HG03354 (cell line): ENCODE measurements around the gene SSTR1.

ENCODE experiments used
- ATAC-seq: cut with Tn5 transposase; IDR thresholded peaks from one replicate; pipeline ENCODE4 v1.9.1; 2021; ENCODE audit warnings: mild to moderate bottlenecking; ENCODE audit not compliant: unreplicated experiment, poor library complexity, severe bottlenecking

Gene SSTR1

GRCh38 chr14:38201137-38201828 lies 6.4 kb upstream of the SSTR1 start:
- ATAC-seq = no peak

GRCh38 chr14:38202444-38203191 lies 5.1 kb upstream of the SSTR1 start:
- no peak for ATAC-seq

- ATAC-seq = no peak
Measured at GRCh38 chr14:38203929-38204718, 3.6 kb upstream of the SSTR1 start.

- ATAC-seq = no peak
Measured at GRCh38 chr14:38204719-38205115, 3.0 kb upstream of the SSTR1 start.

GRCh38 chr14:38205119-38205813 lies 2.4 kb upstream of the SSTR1 start:
- ATAC-seq = no peak

DNA sequence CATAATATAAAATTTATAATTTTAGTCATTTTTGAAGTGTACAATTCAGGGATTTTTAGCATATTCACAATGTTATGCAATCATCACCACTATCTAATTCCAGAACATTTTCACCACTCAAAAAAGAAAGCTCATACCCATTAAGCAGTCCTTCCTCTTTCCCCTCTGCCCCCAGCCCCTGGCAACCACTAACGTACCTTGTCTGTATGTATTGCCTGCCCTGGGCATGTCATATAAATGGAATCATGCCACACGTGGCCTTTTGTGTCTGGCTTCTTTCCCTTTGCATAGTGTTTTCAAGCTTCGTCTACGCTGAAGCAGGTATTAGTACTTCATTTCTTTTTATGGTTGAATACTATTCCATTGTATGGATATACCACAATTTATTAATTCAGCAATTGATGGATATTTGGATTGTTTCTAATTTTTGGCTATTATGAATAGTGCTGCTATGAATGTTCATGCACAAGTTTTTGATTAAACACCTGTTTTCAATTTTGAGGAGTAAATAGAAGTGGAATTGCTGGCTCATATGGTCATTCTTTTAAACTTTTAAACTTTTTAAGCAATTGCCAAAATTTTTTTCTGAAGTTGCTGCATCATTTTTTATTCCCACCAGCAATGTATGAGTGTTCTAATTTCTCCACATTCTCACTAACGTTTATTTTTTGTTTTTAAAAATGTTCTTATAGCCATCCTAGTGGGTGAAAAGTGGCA lies 1.6 kb upstream of the SSTR1 start:
- no peak for ATAC-seq

GRCh38 chr14:38206689-38207376 lies 871 bp upstream of the SSTR1 start:
- ATAC-seq = no peak

DNA sequence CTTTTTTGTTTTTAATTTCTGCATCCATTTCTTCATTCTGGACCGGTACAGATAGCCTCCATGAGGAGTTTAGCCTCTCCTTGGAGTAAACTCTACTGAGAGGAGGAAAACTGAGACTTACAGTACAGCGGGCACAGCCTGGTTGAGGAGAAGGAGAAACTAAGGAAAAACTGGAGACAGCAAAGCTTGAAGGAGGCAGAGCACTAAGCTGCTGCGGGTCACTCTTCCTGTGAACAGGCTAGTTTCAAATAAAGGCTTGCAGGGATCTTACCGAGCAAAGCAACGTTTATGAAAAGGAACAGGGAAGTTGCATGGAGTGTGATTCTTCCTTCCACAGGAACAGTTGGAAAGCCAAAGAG lies 348 bp upstream of the SSTR1 start:
- ATAC-seq = no peak

DNA sequence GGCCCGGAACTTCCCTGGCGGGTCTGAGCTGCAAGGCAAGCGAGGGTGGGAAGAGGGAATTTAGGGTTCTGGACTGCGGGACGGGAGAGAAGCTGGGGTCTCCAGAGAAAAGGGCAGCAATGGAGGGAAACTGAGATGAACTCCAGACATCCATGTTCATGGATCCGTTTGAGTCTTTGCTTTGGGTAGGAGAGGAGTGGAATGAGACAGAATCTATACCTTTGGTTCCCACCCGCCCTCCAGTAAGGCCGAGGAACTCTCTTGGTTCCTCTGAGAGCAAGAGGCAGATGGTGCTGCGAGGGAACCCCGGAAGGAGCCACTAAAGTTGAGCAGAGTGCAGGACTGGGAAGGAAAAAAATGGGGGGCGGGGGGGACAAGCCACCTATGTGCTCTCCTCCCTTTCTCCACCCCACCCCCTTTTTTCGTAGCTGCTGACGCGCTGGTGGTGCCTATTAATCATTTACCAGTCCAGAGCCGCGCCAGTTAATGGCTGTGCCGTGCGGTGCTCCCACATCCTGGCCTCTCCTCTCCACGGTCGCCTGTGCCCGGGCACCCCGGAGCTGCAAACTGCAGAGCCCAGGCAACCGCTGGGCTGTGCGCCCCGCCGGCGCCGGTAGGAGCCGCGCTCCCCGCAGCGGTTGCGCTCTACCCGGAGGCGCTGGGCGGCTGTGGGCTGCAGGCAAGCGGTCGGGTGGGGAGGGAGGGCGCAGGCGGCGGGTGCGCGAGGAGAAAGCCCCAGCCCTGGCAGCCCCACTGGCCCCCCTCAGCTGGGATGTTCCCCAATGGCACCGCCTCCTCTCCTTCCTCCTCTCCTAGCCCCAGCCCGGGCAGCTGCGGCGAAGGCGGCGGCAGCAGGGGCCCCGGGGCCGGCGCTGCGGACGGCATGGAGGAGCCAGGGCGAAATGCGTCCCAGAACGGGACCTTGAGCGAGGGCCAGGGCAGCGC lies 1.2 kb downstream of the SSTR1 start:
- ATAC-seq = no peak

GRCh38 chr14:38209572-38210557 lies 2.2 kb downstream of the SSTR1 start:
- ATAC-seq = no peak

DNA sequence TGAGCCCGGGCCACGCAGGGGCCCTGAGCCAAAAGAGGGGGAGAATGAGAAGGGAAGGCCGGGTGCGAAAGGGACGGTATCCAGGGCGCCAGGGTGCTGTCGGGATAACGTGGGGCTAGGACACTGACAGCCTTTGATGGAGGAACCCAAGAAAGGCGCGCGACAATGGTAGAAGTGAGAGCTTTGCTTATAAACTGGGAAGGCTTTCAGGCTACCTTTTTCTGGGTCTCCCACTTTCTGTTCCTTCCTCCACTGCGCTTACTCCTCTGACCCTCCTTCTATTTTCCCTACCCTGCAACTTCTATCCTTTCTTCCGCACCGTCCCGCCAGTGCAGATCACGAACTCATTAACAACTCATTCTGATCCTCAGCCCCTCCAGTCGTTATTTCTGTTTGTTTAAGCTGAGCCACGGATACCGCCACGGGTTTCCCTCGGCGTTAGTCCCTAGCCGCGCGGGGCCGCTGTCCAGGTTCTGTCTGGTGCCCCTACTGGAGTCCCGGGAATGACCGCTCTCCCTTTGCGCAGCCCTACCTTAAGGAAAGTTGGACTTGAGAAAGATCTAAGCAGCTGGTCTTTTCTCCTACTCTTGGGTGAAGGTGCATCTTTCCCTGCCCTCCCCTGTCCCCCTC lies 3.0 kb downstream of the SSTR1 start:
- no peak for ATAC-seq

DNA sequence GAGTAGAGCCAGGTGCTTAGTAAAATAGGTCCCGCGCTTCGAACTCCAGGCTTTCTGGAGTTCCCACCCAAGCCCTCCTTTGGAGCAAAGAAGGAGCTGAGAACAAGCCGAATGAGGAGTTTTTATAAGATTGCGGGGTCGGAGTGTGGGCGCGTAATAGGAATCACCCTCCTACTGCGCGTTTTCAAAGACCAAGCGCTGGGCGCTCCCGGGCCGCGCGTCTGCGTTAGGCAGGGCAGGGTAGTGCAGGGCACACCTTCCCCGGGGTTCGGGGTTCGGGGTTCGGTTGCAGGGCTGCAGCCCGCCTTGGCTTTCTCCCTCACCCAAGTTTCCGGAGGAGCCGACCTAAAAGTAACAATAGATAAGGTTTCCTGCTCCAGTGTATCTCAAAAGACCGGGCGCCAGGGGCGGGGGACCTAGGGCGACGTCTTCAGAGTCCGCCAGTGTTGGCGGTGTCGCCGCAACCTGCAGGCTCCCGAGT lies 3.6 kb downstream of the SSTR1 start:
- no peak for ATAC-seq

GRCh38 chr14:38212111-38212510 lies 4.4 kb downstream of the SSTR1 start:
- no peak for ATAC-seq

- no peak for ATAC-seq
Measured at GRCh38 chr14:38213001-38213400, 5.3 kb downstream of the SSTR1 start.

GRCh38 chr14:38217553-38217952 lies 9.8 kb downstream of the SSTR1 start:
- no peak for ATAC-seq

DNA sequence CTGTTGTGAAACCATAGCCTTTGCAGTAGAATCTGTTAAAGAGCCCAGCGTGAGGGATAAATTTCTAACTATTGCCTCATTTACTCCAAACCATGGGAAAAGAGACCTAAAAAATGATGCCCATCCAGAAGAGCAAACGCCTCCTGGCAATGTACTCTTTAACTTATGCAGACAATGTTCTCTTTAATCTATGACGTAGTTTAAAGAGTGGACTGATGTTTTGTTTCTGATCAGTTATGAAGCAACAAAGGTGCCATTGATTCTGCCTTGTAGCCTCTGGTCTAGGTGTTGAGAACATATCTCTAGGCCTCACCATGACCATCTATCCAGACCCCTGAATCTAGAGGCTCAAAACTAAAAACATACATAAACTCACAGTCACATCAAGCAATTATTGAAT lies 13.4 kb downstream of the SSTR1 start:
- ATAC-seq = no peak
